GM23338 (cell line): Measurements from ENCODE around the gene IPPK. TPM values are rescaled to one million over a fixed set of nuclear protein-coding genes. Genes with fewer than 3 reads are reported as not detected.

ENCODE experiments used
- ATAC-seq: fragments of 200-7000 bp; cut with Tn5 transposase; 3 replicates; pipeline ENCODE4 v1.9.1; 2020
- DNase-seq: peaks from one replicate; pipeline ENCODE4 v3.0.0-alpha.2; 2015; ENCODE audit warnings: low spot score
- H2AFZ ChIP-seq: fragments of 200-600 bp; sonication (generic); 2 replicates; pipeline ENCODE4 v1.8.0; 2016; ENCODE audit warnings: antibody characterized with exemption, mild to moderate bottlenecking, moderate library complexity
- H3F3A ChIP-seq: fragments of 200-600 bp; sonication (generic); replicated peaks from 2 replicates; pipeline ENCODE4 v1.8.0; 2017; ENCODE audit warnings: antibody characterized with exemption, mixed run types, low read depth
- H3K27ac ChIP-seq: fragments of 200-600 bp; sonication (generic); 2 replicates; pipeline ENCODE4 v1.6.1; 2016; ENCODE audit warnings: low read depth
- H3K27me3 ChIP-seq: fragments of 200-600 bp; sonication (generic); 2 replicates; pipeline ENCODE4 v1.8.0; 2016; ENCODE audit warnings: mild to moderate bottlenecking, mixed run types, moderate library complexity; ENCODE audit not compliant: insufficient read depth
- H3K36me3 ChIP-seq: fragments of 200-600 bp; sonication (generic); 2 replicates; pipeline ENCODE4 v1.8.0; 2016; ENCODE audit warnings: mild to moderate bottlenecking; ENCODE audit not compliant: insufficient read depth
- H3K4me1 ChIP-seq: fragments of 200-600 bp; sonication (generic); 2 replicates; pipeline ENCODE4 v1.8.0; 2016; ENCODE audit warnings: mild to moderate bottlenecking, moderate library complexity; ENCODE audit not compliant: insufficient read depth
- H3K4me2 ChIP-seq: fragments of 200-600 bp; sonication (generic); 2 replicates; pipeline ENCODE4 v1.7.1; 2017; ENCODE audit warnings: mixed run types
- H3K4me3 ChIP-seq: fragments of 200-600 bp; sonication (generic); 2 replicates; pipeline ENCODE4 v1.6.1; 2016; ENCODE audit warnings: mixed run types
- H3K79me2 ChIP-seq: fragments of 200-600 bp; sonication (generic); replicated peaks from 2 replicates; pipeline ENCODE4 v1.8.0; 2017; ENCODE audit warnings: mild to moderate bottlenecking; ENCODE audit not compliant: insufficient read depth
- H3K9me2 ChIP-seq: fragments of 200-600 bp; sonication (generic); 2 replicates; pipeline ENCODE4 v1.8.0; 2017; ENCODE audit not compliant: insufficient read depth
- H4K20me1 ChIP-seq: fragments of 200-600 bp; sonication (generic); replicated peaks from 2 replicates; pipeline ENCODE4 v1.8.0; 2017; ENCODE audit warnings: mild to moderate bottlenecking; ENCODE audit not compliant: insufficient read depth
- H3K27ac Mint-ChIP-seq: 2 replicates; pipeline ENCODE4 v1.8.0; 2020; ENCODE audit warnings: inconsistent platforms, mild to moderate bottlenecking, moderate library complexity, mixed read lengths
- H3K27me3 Mint-ChIP-seq: 3 replicates; pipeline ENCODE4 v1.8.0; 2022; ENCODE audit warnings: low read depth, mild to moderate bottlenecking, moderate library complexity, mixed read lengths, inconsistent platforms; ENCODE audit not compliant: insufficient read depth, poor library complexity
- H3K36me3 Mint-ChIP-seq: 3 replicates; pipeline ENCODE4 v1.8.0; 2021; ENCODE audit warnings: low read depth, mild to moderate bottlenecking, inconsistent platforms, moderate library complexity, mixed read lengths
- H3K4me1 Mint-ChIP-seq: 3 replicates; pipeline ENCODE4 v1.8.0; 2020; ENCODE audit warnings: mild to moderate bottlenecking, inconsistent platforms, mixed read lengths
- H3K4me3 Mint-ChIP-seq: 3 replicates; pipeline ENCODE4 v1.8.0; 2021; ENCODE audit warnings: moderate library complexity, mild to moderate bottlenecking, inconsistent platforms, mixed read lengths
- H3K9me3 Mint-ChIP-seq: 3 replicates; pipeline ENCODE4 v1.8.0; 2020; ENCODE audit warnings: moderate library complexity, mild to moderate bottlenecking, inconsistent platforms, mixed read lengths
- EZH2 ChIP-seq: fragments of 200-600 bp; sonication (generic); IDR thresholded peaks from one replicate; pipeline ENCODE4 v1.8.0; 2017; ENCODE audit warnings: antibody characterized with exemption, mild to moderate bottlenecking, low read depth; ENCODE audit not compliant: unreplicated experiment
- EZH2phosphoT487 ChIP-seq: fragments of 200-600 bp; sonication (generic); IDR thresholded peaks from one replicate; pipeline ENCODE4 v1.8.1; 2018; ENCODE audit warnings: antibody characterized with exemption; ENCODE audit not compliant: unreplicated experiment
- JUNB ChIP-seq: IDR thresholded peaks from one replicate; pipeline ENCODE4 v1.6.1; 2016; ENCODE audit warnings: antibody characterized with exemption; ENCODE audit not compliant: unreplicated experiment
- NANOG ChIP-seq: IDR thresholded peaks from 2 replicates; pipeline ENCODE4 v1.6.1; 2016; ENCODE audit warnings: antibody characterized with exemption, borderline replicate concordance
- POLR2AphosphoS5 ChIP-seq: IDR thresholded peaks from 2 replicates; pipeline ENCODE4 v1.6.1; 2016; ENCODE audit warnings: antibody characterized with exemption, low read depth
- ZNF331 ChIP-seq: fragments of 250-450 bp; sonication (Bioruptor Pico); IDR thresholded peaks from 2 replicates; pipeline ENCODE4 v1.5.0; 2020; ENCODE audit warnings: low read depth, mild to moderate bottlenecking, moderate library complexity
- polyA plus RNA-seq: library from polyadenylated mRNA; unstranded; fragments of >200 nt; fragmentation: Nextera tagmentation; extraction: Ambion mirVana; gene quantifications from 2 replicates; pipeline ENCODE4 v1.2.1, GENCODE V29; 2016
- total RNA-seq: library from RNA; depleted of rRNA; stranded (reverse); fragments of >200 nt; shearing (Covaris generic); gene quantifications from 2 replicates; pipeline ENCODE4 v1.2.3, GENCODE V29; 2014
- TF ChIP-seq, protein P1 (sequence below): IDR thresholded peaks from 2 replicates; pipeline ENCODE4 v1.6.1; 2016; ENCODE audit warnings: antibody characterized with exemption
- TF ChIP-seq, protein P2 (sequence below): IDR thresholded peaks from one replicate; pipeline ENCODE4 v1.6.1; 2018; ENCODE audit warnings: antibody characterized with exemption; ENCODE audit not compliant: unreplicated experiment
- TF ChIP-seq, protein P3 (sequence below), 2 experiments: fragments of 200-600 bp in 1 of 2; sonication (generic) in 1 of 2; conservative IDR thresholded peaks; 2 replicates each; pipeline versions ENCODE4 v1.5.1 to v1.6.1; 2016 to 2017; ENCODE audit warnings: antibody characterized with exemption in 2 of 2, low read depth in 2 of 2, mild to moderate bottlenecking in 2 of 2, moderate library complexity in 1 of 2

The IPPK gene
- total and polyA plus RNA-seq, 2 experiments from 2014 or later, result 6.5 to 17.5 TPM

DNA sequence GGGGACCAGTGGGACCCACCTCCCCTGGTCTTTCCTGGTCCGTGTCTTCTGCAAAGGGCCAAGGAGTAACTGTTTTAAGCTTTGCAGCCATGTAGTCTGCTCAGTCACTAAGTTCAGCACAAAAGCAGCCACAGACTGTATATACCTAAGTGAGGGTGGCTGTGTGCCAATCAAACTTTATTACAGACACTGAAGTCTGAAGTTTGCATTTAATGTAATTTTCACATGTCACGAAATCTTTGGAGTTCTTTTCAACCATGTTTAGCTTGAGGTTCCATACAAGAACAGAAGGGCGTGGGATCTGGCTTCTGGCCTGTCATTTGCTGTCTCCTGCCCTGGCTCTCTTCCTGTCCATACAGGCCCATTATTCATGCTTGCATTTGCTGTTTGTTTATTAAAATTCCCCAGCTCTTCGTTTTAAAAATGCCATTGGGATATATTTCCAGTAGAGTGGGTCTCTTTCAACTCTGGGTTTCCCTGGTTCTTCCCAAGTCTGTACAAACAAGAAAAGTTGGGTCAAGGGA lies 69.9 kb downstream of the IPPK start:
- Histone ChIP-seq H3K27me3 (no peaks in the 10 kb centered on the region), H3K36me3 (no peaks in the 10 kb centered on the region), H3K4me3 (no peak overlapping the region), H3K27ac (no peak overlapping the region), H3K4me1 (no peaks in the 10 kb centered on the region), H3K9me2 (no peaks in the 10 kb centered on the region), H4K20me1 (no peaks in the 10 kb centered on the region), H3K79me2 (no peaks in the 10 kb centered on the region), H2AFZ (no peak overlapping the region), H3F3A (no peaks in the 10 kb centered on the region), H3K4me2 (no peak overlapping the region)
- Mint-ChIP-seq H3K27ac (peak overlapping the region; percentile 73), H3K27me3 (peaks cover 9% of the 10 kb centered on the region), H3K36me3 (peaks cover 3% of the 10 kb centered on the region; the same call in 1 of the 3 replicates), H3K4me1 (no peaks in the 10 kb centered on the region), H3K4me3 (no peak overlapping the region), H3K9me3 (peaks cover 14% of the 10 kb centered on the region)
- no peak for ATAC-seq
- DNase-seq, result no peak
- no peak for TF ChIP-seq EZH2phosphoT487
- TF ChIP-seq, protein P1, sequence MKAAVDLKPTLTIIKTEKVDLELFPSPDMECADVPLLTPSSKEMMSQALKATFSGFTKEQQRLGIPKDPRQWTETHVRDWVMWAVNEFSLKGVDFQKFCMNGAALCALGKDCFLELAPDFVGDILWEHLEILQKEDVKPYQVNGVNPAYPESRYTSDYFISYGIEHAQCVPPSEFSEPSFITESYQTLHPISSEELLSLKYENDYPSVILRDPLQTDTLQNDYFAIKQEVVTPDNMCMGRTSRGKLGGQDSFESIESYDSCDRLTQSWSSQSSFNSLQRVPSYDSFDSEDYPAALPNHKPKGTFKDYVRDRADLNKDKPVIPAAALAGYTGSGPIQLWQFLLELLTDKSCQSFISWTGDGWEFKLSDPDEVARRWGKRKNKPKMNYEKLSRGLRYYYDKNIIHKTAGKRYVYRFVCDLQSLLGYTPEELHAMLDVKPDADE, result no peak
- TF ChIP-seq, protein P2, sequence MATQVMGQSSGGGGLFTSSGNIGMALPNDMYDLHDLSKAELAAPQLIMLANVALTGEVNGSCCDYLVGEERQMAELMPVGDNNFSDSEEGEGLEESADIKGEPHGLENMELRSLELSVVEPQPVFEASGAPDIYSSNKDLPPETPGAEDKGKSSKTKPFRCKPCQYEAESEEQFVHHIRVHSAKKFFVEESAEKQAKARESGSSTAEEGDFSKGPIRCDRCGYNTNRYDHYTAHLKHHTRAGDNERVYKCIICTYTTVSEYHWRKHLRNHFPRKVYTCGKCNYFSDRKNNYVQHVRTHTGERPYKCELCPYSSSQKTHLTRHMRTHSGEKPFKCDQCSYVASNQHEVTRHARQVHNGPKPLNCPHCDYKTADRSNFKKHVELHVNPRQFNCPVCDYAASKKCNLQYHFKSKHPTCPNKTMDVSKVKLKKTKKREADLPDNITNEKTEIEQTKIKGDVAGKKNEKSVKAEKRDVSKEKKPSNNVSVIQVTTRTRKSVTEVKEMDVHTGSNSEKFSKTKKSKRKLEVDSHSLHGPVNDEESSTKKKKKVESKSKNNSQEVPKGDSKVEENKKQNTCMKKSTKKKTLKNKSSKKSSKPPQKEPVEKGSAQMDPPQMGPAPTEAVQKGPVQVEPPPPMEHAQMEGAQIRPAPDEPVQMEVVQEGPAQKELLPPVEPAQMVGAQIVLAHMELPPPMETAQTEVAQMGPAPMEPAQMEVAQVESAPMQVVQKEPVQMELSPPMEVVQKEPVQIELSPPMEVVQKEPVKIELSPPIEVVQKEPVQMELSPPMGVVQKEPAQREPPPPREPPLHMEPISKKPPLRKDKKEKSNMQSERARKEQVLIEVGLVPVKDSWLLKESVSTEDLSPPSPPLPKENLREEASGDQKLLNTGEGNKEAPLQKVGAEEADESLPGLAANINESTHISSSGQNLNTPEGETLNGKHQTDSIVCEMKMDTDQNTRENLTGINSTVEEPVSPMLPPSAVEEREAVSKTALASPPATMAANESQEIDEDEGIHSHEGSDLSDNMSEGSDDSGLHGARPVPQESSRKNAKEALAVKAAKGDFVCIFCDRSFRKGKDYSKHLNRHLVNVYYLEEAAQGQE, result no peak

DNA sequence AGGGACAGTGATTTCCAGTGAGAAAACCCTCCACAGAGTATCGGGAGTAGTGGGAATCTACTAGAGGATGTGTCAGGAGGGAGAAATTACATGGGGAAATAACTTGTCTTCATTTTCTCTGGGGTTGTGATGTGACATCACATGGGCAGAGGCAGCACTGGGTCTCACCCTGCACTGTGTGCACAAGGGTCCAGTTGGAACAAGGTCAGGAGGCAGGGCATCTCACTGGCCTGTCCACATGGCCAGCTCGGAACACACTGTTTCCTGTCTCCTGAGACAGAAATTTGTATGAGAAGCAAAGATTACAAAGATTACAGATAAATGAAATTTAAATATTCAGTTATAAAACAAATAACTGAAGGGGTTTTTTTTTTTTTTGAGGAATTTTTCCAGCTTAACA lies 71.5 kb downstream of the IPPK start:
- 0 out of 2 replicates have a peak overlapping the region, but pooled peaks have one; percentile 43 for H3K27ac Mint-ChIP-seq

DNA sequence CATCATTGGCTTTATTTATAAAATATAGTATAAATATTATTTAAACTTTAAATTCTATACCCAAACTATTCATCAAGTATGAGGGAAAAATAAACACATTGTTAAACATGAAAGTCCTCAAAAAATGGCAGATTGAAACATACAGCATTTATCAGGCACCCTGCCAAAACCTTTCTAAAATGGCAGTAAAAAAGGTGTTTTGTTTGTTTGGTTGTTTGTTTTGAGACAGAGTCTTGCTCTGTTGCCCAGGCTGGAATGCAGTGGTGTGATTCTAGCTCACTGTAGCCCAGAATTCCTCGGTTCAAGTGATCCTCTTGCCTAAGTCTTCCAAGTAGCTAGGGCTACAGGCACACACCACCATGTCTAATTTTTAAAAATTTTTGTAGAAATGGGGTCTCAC lies 74.0 kb downstream of the IPPK start:
- peaks cover 2% of the 10 kb centered on the region for H3K27me3 Mint-ChIP-seq
- H3K9me3 Mint-ChIP-seq, result no peaks in the 10 kb centered on the region
- no peak for DNase-seq
- no peak for TF ChIP-seq NANOG
- no peak for TF ChIP-seq JUNB
- TF ChIP-seq EZH2, result no peak
- TF ChIP-seq ZNF331 (CRISPR knock-in tag), result no peak
- TF ChIP-seq, protein P3, sequence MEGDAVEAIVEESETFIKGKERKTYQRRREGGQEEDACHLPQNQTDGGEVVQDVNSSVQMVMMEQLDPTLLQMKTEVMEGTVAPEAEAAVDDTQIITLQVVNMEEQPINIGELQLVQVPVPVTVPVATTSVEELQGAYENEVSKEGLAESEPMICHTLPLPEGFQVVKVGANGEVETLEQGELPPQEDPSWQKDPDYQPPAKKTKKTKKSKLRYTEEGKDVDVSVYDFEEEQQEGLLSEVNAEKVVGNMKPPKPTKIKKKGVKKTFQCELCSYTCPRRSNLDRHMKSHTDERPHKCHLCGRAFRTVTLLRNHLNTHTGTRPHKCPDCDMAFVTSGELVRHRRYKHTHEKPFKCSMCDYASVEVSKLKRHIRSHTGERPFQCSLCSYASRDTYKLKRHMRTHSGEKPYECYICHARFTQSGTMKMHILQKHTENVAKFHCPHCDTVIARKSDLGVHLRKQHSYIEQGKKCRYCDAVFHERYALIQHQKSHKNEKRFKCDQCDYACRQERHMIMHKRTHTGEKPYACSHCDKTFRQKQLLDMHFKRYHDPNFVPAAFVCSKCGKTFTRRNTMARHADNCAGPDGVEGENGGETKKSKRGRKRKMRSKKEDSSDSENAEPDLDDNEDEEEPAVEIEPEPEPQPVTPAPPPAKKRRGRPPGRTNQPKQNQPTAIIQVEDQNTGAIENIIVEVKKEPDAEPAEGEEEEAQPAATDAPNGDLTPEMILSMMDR (conservative IDR thresholded peaks at IDR 0.05; ENCODE audit: low read depth in 2 of 2), result no peak
- TF ChIP-seq POLR2AphosphoS5, result no peak
- TF ChIP-seq, protein P2, result no peak

More for the DNA sequence above, 71.5 kb downstream of the IPPK start:
- no peak overlapping the region for H3K4me3 Mint-ChIP-seq
- no peak for TF ChIP-seq NANOG
- no peaks in the 10 kb centered on the region for H3K4me1 Mint-ChIP-seq
- Histone ChIP-seq H3K4me3 (no peak overlapping the region), H4K20me1 (no peaks in the 10 kb centered on the region), H3K27ac (peak overlapping the region; percentile 28; the same call in 1 of the 2 replicates), H3K4me1 (no peaks in the 10 kb centered on the region), H3K27me3 (no peaks in the 10 kb centered on the region), H3K79me2 (no peaks in the 10 kb centered on the region), H3K4me2 (no peak overlapping the region), H3F3A (no peaks in the 10 kb centered on the region), H2AFZ (no peak overlapping the region), H3K9me2 (no peaks in the 10 kb centered on the region), H3K36me3 (no peaks in the 10 kb centered on the region)
- DNase-seq (no peak), ATAC-seq (no peak)
- peaks cover 4% of the 10 kb centered on the region for H3K27me3 Mint-ChIP-seq
- H3K9me3 Mint-ChIP-seq, result peaks cover 3% of the 10 kb centered on the region; the same call in 2 of the 3 replicates
- H3K36me3 Mint-ChIP-seq, result no peaks in the 10 kb centered on the region

More for the DNA sequence above, 74.0 kb downstream of the IPPK start:
- Histone ChIP-seq H3K27ac (no peak overlapping the region), H4K20me1 (no peaks in the 10 kb centered on the region), H3K79me2 (no peaks in the 10 kb centered on the region), H3K27me3 (no peaks in the 10 kb centered on the region), H3K4me2 (no peak overlapping the region), H3F3A (no peaks in the 10 kb centered on the region), H3K9me2 (no peaks in the 10 kb centered on the region), H2AFZ (no peak overlapping the region), H3K4me3 (no peak overlapping the region), H3K4me1 (no peaks in the 10 kb centered on the region), H3K36me3 (no peaks in the 10 kb centered on the region)
- Mint-ChIP-seq H3K4me3 (no peak overlapping the region), H3K4me1 (no peaks in the 10 kb centered on the region), H3K36me3 (no peaks in the 10 kb centered on the region), H3K27ac (no peak overlapping the region)
- ATAC-seq, result no peak
